Measurements from ENCODE around the gene CGB2.

CGB2 gene

GRCh38 chr19:49014123-49014869 is 17.4 kb upstream of the CGB2 start:
- TF ChIP-seq TAF1 (IDR thresholded peaks at IDR 0.05; ENCODE audit: low read depth) (no peak), EP300 (IDR thresholded peaks at IDR 0.05; ENCODE audit: borderline replicate concordance) (no peak), RAD21 (IDR thresholded peaks at IDR 0.05; ENCODE audit: low read depth) (no peak), CEBPB (IDR thresholded peaks at IDR 0.05) (no peak), YY1 (IDR thresholded peaks at IDR 0.05; ENCODE audit: low read depth) (no peak), EGR1 (IDR thresholded peaks at IDR 0.05) (no peak), FOXM1 (IDR thresholded peaks at IDR 0.05; ENCODE audit: borderline replicate concordance, low read depth) (no peak), TEAD4 (IDR thresholded peaks at IDR 0.05) (no peak), USF1 (IDR thresholded peaks at IDR 0.05) (no peak), MAX (IDR thresholded peaks at IDR 0.05) (no peak), TCF12 (IDR thresholded peaks at IDR 0.05; ENCODE audit: low read depth) (no peak), ZBTB7A (IDR thresholded peaks at IDR 0.05; ENCODE audit: low read depth) (no peak), CREB1 (IDR thresholded peaks at IDR 0.05; ENCODE audit: low read depth) (no peak), NFIC (IDR thresholded peaks at IDR 0.05) (no peak), REST (IDR thresholded peaks at IDR 0.05; ENCODE audit: low read depth) (no peak)

GRCh38 chr19:49014870-49015255 is 16.8 kb upstream of the CGB2 start:
- no peak for TF ChIP-seq REST (IDR thresholded peaks at IDR 0.05; ENCODE audit: low read depth)
- no peak for TF ChIP-seq ZBTB7A (IDR thresholded peaks at IDR 0.05; ENCODE audit: low read depth)
- TF ChIP-seq TEAD4 (IDR thresholded peaks at IDR 0.05), result no peak
- TF ChIP-seq MAX (IDR thresholded peaks at IDR 0.05), result no peak
- no peak for TF ChIP-seq FOXM1 (IDR thresholded peaks at IDR 0.05; ENCODE audit: borderline replicate concordance, low read depth)
- TF ChIP-seq CREB1 (IDR thresholded peaks at IDR 0.05; ENCODE audit: low read depth), result no peak
- TF ChIP-seq USF1 (IDR thresholded peaks at IDR 0.05), result no peak
- TF ChIP-seq YY1 (IDR thresholded peaks at IDR 0.05; ENCODE audit: low read depth), result no peak
- no peak for TF ChIP-seq TCF12 (IDR thresholded peaks at IDR 0.05; ENCODE audit: low read depth)
- no peak for TF ChIP-seq EP300 (IDR thresholded peaks at IDR 0.05; ENCODE audit: borderline replicate concordance)
- TF ChIP-seq TAF1 (IDR thresholded peaks at IDR 0.05; ENCODE audit: low read depth), result no peak
- no peak for TF ChIP-seq EGR1 (IDR thresholded peaks at IDR 0.05)
- TF ChIP-seq CEBPB (IDR thresholded peaks at IDR 0.05), result no peak
- TF ChIP-seq RAD21 (IDR thresholded peaks at IDR 0.05; ENCODE audit: low read depth), result no peak
- TF ChIP-seq NFIC (IDR thresholded peaks at IDR 0.05), result no peak

- TF ChIP-seq TAF1 (IDR thresholded peaks at IDR 0.05; ENCODE audit: low read depth) (no peak), REST (IDR thresholded peaks at IDR 0.05; ENCODE audit: low read depth) (no peak), TEAD4 (IDR thresholded peaks at IDR 0.05) (no peak), FOXM1 (IDR thresholded peaks at IDR 0.05; ENCODE audit: borderline replicate concordance, low read depth) (no peak)
Observed at GRCh38 chr19:49016067-49016839, 15.4 kb upstream of the CGB2 start.
